ENCODE results near the gene PDPK1.
"Not testable (repeated sequence)": the region's sequence is repeated elsewhere in the genome, so short reads cannot be mapped to it uniquely, and the experiment has no call there.

PDPK1 gene

DNA sequence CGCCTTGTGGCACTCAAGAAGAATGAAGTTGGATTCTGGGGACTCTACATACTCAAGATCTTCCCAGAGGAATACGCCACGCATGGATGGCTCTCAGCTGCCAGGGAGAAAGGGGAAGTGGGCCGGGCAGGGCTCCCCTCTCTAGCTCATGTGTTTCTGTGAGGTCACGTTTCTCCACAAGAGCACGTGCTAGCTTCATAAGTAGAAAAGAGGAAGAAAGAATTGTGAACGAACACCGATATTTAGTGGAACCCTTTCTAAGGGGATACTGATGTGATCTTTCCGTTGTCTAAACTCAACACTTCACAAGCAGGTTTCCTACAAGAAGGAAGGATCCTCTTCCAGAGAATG is 101.9 kb downstream of the PDPK1 start:
- H2BK12ac ChIP-seq (ENCODE audit: low read length in 2 of 2); H4K8ac ChIP-seq (ENCODE audit: low read length); H3K79me1 ChIP-seq (replicated peaks; ENCODE audit: low read length, poor library complexity, severe bottlenecking); H3K36me3 ChIP-seq (ENCODE audit: control insufficient read depth in 1 of 2, insufficient read depth in 2 of 2, low read depth in 1 of 2, low read length in 2 of 2); H3K14ac ChIP-seq (ENCODE audit: low read length in 2 of 2); H2BK120ac ChIP-seq (ENCODE audit: low read depth, low read length); H4K91ac ChIP-seq (ENCODE audit: low read length); H3K27me3 ChIP-seq (ENCODE audit: control insufficient read depth in 1 of 2, insufficient read depth in 1 of 2, low read length in 2 of 2); H2AK5ac ChIP-seq (ENCODE audit: low read length, severe bottlenecking); H2BK5ac ChIP-seq (ENCODE audit: low read depth, low read length, poor library complexity, severe bottlenecking); H2AFZ ChIP-seq (ENCODE audit: low read depth, low read length); H3K23ac ChIP-seq (ENCODE audit: low read length in 2 of 2); H3K18ac ChIP-seq (ENCODE audit: low read depth in 1 of 2, low read length in 2 of 2); H3K4ac ChIP-seq (ENCODE audit: low read depth in 1 of 2, low read length in 2 of 2); H3K9me3 ChIP-seq (ENCODE audit: control insufficient read depth, low read length); H3K4me1 ChIP-seq (ENCODE audit: control insufficient read depth, insufficient read depth, low read depth, low read length); H3K4me2 ChIP-seq (ENCODE audit: low read length, poor library complexity, severe bottlenecking); H3K27ac ChIP-seq (ENCODE audit: low read length, poor library complexity, severe bottlenecking); H2BK15ac ChIP-seq (ENCODE audit: low read depth, poor library complexity, severe bottlenecking); H3K4me3 ChIP-seq (ENCODE audit: insufficient read depth in 1 of 2, low read depth in 1 of 2, low read length in 2 of 2); DNase-seq; H3K9ac ChIP-seq (ENCODE audit: low read length): not testable (repeated sequence)
- no CpG with 5 or more reads among the region's 9 CpGs for WGBS

DNA sequence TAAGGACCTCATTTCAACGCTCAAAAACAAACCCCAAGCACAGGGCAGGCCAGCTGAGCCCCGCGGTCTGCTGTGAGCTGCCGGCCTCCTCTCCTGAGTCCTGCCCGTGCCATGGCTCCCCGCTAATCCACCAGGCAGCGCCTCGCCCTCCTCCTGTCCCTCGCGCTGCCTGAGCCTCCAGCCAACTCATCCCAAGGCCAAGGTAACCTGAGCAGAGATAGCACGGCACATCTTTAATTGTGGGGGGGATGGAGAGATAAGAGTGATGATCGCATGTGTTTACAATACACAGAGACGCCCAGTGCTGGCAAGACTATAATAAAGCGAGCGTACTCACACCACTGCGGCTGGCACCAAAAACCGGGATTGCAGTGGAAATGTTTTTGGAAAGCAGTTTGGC is 104.7 kb downstream of the PDPK1 start:
- H3K36me3 ChIP-seq (ENCODE audit: control insufficient read depth in 1 of 2, insufficient read depth in 2 of 2, low read depth in 1 of 2, low read length in 2 of 2); H3K18ac ChIP-seq (ENCODE audit: low read depth in 1 of 2, low read length in 2 of 2); H3K4me1 ChIP-seq (ENCODE audit: control insufficient read depth, insufficient read depth, low read depth, low read length); H4K91ac ChIP-seq (ENCODE audit: low read length); H2AK5ac ChIP-seq (ENCODE audit: low read length, severe bottlenecking); H3K9me3 ChIP-seq (ENCODE audit: control insufficient read depth, low read length); H3K4me2 ChIP-seq (ENCODE audit: low read length, poor library complexity, severe bottlenecking); H3K4ac ChIP-seq (ENCODE audit: low read depth in 1 of 2, low read length in 2 of 2); H2BK15ac ChIP-seq (ENCODE audit: low read depth, poor library complexity, severe bottlenecking); H3K4me3 ChIP-seq (ENCODE audit: insufficient read depth in 1 of 2, low read depth in 1 of 2, low read length in 2 of 2); H3K9ac ChIP-seq (ENCODE audit: low read length); H2BK12ac ChIP-seq (ENCODE audit: low read length in 2 of 2); DNase-seq; H3K27ac ChIP-seq (ENCODE audit: low read length, poor library complexity, severe bottlenecking); H3K14ac ChIP-seq (ENCODE audit: low read length in 2 of 2); H2AFZ ChIP-seq (ENCODE audit: low read depth, low read length); H3K23ac ChIP-seq (ENCODE audit: low read length in 2 of 2); H3K79me1 ChIP-seq (replicated peaks; ENCODE audit: low read length, poor library complexity, severe bottlenecking); H2BK5ac ChIP-seq (ENCODE audit: low read depth, low read length, poor library complexity, severe bottlenecking); H2BK120ac ChIP-seq (ENCODE audit: low read depth, low read length); H4K8ac ChIP-seq (ENCODE audit: low read length); H3K27me3 ChIP-seq (ENCODE audit: control insufficient read depth in 1 of 2, insufficient read depth in 1 of 2, low read length in 2 of 2): not testable (repeated sequence)
- WGBS = no CpG with 5 or more reads among the region's 17 CpGs

DNA sequence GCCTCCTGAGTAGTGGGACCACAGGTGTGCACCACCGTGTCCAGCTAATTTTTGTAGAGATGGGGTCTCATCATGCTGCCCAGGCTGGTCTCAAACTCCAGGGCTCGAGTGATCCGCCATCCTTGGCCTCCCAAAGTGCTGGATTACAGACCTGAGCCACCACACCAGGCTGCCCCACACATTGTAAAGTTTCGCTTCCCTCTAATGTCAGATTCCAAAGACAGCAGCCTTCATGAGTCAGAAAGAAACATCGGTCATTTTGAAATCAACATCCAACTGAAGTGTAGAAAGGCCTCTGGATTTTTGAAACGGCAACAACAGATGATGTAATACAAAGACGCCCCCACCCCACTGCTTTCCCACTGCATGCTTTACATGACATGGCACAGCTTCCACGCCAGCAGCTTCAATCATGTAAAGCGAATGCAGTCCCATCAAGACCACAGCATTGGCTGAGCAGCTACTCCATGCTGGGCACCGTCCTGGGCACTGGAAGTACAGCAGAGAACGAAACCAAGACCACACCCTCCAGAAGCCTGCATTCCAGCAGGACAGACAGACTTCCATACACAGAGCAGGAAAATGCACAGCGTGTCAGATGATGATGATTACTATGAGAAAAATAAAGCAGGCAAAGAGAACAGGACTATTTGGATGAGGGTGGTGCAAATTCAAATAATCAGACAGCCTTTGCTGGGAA is 107.1 kb downstream of the PDPK1 start:
- H3K9me3 ChIP-seq (ENCODE audit: control insufficient read depth, low read length); H3K9ac ChIP-seq (ENCODE audit: low read length); H3K4ac ChIP-seq (ENCODE audit: low read depth in 1 of 2, low read length in 2 of 2); H2BK12ac ChIP-seq (ENCODE audit: low read length in 2 of 2); H2BK120ac ChIP-seq (ENCODE audit: low read depth, low read length); H4K91ac ChIP-seq (ENCODE audit: low read length); DNase-seq; H3K4me2 ChIP-seq (ENCODE audit: low read length, poor library complexity, severe bottlenecking); H2AFZ ChIP-seq (ENCODE audit: low read depth, low read length); H3K23ac ChIP-seq (ENCODE audit: low read length in 2 of 2); H2BK15ac ChIP-seq (ENCODE audit: low read depth, poor library complexity, severe bottlenecking); H3K36me3 ChIP-seq (ENCODE audit: control insufficient read depth in 1 of 2, insufficient read depth in 2 of 2, low read depth in 1 of 2, low read length in 2 of 2); H3K14ac ChIP-seq (ENCODE audit: low read length in 2 of 2); H3K27ac ChIP-seq (ENCODE audit: low read length, poor library complexity, severe bottlenecking); H3K4me3 ChIP-seq (ENCODE audit: insufficient read depth in 1 of 2, low read depth in 1 of 2, low read length in 2 of 2); H2AK5ac ChIP-seq (ENCODE audit: low read length, severe bottlenecking); H2BK5ac ChIP-seq (ENCODE audit: low read depth, low read length, poor library complexity, severe bottlenecking); H3K18ac ChIP-seq (ENCODE audit: low read depth in 1 of 2, low read length in 2 of 2); H4K8ac ChIP-seq (ENCODE audit: low read length); H3K4me1 ChIP-seq (ENCODE audit: control insufficient read depth, insufficient read depth, low read depth, low read length); H3K27me3 ChIP-seq (ENCODE audit: control insufficient read depth in 1 of 2, insufficient read depth in 1 of 2, low read length in 2 of 2); H3K79me1 ChIP-seq (replicated peaks; ENCODE audit: low read length, poor library complexity, severe bottlenecking): not testable (repeated sequence)
- WGBS = no CpG with 5 or more reads among the region's 12 CpGs

DNA sequence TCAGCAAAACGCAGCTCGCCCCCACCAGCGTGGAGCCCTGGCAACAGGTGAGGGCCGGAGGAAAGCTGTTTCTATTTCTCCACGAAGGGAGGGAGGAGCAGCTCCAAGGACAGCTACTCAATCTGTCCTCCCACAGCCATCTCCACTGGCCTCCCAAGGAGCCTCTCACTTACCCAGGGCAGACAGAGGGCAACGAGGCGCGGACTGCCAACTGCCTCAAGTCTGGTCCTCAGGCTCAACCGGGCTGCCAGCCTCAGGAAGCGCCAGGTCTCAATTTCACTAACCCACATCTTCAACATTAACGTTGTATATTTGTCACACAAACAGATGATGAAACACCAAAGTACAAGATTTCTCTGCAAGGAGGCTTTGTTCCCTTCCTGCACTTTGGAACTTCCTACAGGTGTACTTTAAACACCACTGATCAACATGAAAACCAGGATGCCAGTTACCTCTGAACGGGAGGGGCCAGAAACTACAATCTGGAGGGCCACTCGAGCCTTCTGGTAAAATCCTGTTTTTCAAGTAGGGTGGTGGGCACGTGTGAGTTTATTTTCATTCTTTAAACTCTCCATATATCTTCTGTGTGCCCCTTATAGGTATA is 113.5 kb downstream of the PDPK1 start:
- not testable (repeated sequence) for H2BK12ac ChIP-seq (ENCODE audit: low read length in 2 of 2); H2AK5ac ChIP-seq (ENCODE audit: low read length, severe bottlenecking); DNase-seq; H3K4me1 ChIP-seq (ENCODE audit: control insufficient read depth, insufficient read depth, low read depth, low read length); H3K14ac ChIP-seq (ENCODE audit: low read length in 2 of 2); H3K4me2 ChIP-seq (ENCODE audit: low read length, poor library complexity, severe bottlenecking); H3K18ac ChIP-seq (ENCODE audit: low read depth in 1 of 2, low read length in 2 of 2); H4K8ac ChIP-seq (ENCODE audit: low read length); H3K9ac ChIP-seq (ENCODE audit: low read length); H3K23ac ChIP-seq (ENCODE audit: low read length in 2 of 2); H3K27ac ChIP-seq (ENCODE audit: low read length, poor library complexity, severe bottlenecking); H3K27me3 ChIP-seq (ENCODE audit: control insufficient read depth in 1 of 2, insufficient read depth in 1 of 2, low read length in 2 of 2); H3K4ac ChIP-seq (ENCODE audit: low read depth in 1 of 2, low read length in 2 of 2); H2BK15ac ChIP-seq (ENCODE audit: low read depth, poor library complexity, severe bottlenecking); H4K91ac ChIP-seq (ENCODE audit: low read length); H3K9me3 ChIP-seq (ENCODE audit: control insufficient read depth, low read length); H3K4me3 ChIP-seq (ENCODE audit: insufficient read depth in 1 of 2, low read depth in 1 of 2, low read length in 2 of 2); H3K36me3 ChIP-seq (ENCODE audit: control insufficient read depth in 1 of 2, insufficient read depth in 2 of 2, low read depth in 1 of 2, low read length in 2 of 2); H3K79me1 ChIP-seq (replicated peaks; ENCODE audit: low read length, poor library complexity, severe bottlenecking); H2BK120ac ChIP-seq (ENCODE audit: low read depth, low read length); H2BK5ac ChIP-seq (ENCODE audit: low read depth, low read length, poor library complexity, severe bottlenecking); H2AFZ ChIP-seq (ENCODE audit: low read depth, low read length)
- no CpG with 5 or more reads among the region's 14 CpGs for WGBS
